ENCODE results near the gene GPC1.
"Not testable (repeated sequence)": the region's sequence is repeated elsewhere in the genome, so short reads cannot be mapped to it uniquely, and the experiment has no call there.

Gene GPC1, protein sequence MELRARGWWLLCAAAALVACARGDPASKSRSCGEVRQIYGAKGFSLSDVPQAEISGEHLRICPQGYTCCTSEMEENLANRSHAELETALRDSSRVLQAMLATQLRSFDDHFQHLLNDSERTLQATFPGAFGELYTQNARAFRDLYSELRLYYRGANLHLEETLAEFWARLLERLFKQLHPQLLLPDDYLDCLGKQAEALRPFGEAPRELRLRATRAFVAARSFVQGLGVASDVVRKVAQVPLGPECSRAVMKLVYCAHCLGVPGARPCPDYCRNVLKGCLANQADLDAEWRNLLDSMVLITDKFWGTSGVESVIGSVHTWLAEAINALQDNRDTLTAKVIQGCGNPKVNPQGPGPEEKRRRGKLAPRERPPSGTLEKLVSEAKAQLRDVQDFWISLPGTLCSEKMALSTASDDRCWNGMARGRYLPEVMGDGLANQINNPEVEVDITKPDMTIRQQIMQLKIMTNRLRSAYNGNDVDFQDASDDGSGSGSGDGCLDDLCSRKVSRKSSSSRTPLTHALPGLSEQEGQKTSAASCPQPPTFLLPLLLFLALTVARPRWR

DNA sequence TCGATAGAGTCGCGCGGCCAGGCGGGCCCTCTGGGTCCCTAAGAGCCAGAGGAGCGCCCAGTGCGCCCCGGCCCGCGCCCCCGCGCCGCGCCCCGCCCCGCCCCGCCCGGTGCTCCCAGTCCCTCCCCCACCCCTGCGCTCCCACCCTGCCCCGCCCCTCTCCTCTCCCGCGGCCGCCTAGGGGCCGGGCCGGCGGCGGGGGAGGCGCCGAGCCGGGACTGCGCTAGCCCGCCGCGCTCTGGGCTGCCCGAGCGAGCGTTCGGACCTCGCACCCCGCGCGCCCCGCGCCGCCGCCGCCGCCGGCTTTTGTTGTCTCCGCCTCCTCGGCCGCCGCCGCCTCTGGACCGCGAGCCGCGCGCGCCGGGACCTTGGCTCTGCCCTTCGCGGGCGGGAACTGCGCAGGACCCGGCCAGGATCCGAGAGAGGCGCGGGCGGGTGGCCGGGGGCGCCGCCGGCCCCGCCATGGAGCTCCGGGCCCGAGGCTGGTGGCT lies at the start of gene GPC1:
Gene GPC1, plus strand, starts transcription at position 207 of the 491 bp plus-strand sequence. Its CDS starts 256 bp downstream, at position 463.
- peak; percentile 23 for DNase-seq

DNA sequence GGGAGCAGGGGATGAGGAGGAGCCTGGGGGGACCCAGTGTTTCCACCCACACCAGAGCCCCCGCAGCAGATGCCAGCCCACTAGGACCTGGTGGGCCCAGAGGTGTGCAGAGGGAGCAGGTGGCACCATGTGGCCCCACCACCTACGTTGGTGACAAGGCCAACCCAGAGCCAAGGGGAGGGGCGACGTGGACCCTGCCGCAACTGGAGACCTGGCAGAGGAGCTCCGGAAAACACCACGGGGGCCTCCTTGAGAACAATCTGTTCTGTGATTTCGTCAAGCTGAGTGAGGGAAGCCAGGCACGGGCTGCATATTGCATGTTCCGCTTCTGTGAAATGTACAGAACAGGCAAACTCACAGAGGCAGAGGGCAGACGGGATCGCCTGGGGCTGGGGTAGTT lies 49.1 kb upstream of the GPC1 start:
- no peak for DNase-seq

DNA sequence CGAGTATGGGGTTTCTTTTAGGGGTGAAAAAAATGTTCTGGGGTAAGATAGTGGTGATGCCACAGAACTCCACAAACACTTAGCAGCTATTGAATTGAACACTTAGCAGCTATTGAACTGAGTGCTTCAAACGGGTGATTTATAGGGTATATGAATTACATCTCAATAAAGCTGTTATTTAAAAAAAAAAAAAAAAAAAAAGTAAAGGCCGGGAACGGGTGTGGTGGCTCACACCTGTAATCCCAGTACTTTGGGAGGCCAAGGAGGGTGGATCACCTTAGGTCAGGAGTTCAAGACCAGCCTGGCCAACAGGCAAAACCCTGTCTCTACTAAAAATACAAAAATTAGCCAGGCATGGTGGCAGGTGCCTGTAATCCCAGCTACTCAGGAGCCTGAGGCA lies 48.7 kb upstream of the GPC1 start:
- DNase-seq, result not testable (repeated sequence)

DNA sequence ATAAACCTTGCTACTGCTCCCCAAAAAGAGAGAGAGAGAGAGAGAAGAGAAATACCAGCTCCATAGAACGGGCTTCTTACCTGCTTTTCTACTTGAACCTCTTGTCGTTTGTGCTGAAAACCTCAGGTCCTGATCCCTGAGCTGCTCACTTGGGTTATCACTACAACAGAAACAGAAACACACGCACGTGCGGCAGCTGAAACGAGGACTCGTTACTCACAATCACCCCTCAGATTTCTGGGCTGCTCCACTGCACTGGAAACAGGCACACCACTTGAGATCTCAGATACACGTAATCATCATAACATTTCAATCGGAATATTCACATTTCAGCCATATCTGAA lies 48.2 kb upstream of the GPC1 start:
- no peak for DNase-seq

DNA sequence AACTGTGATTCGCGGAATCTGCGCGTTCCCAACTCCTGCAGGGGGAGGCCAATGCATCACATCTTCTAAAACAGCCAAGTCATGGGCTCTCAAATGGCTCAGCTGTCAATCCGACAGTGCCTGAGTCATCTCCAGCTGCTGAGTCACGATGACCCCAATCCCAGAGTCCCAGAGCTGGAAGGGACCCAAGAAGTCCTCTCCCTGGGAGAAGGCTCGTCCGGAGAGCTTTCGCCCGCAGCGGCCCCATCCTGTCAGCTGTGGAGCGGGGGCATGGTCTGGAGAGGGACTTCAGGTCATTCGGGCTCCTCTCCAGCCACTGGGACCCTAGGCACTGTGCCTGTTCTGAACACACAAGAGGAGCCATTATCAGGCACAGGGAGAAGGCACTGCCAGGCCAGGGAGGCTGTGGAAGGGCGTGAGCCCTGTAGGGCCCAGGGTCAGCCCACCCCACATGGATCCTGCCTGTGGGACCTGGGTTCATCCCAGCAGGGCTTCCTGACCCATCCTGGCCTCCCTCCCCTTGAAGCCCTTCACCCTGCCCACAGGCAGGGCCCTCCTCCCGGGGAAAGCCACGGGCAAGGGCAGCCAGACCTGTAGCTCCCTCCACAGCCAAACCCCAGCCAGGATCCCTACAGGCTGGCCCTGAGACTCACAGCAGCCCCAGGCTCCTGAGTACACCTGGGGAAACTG lies 47.6 kb upstream of the GPC1 start:
- no peak for DNase-seq

DNA sequence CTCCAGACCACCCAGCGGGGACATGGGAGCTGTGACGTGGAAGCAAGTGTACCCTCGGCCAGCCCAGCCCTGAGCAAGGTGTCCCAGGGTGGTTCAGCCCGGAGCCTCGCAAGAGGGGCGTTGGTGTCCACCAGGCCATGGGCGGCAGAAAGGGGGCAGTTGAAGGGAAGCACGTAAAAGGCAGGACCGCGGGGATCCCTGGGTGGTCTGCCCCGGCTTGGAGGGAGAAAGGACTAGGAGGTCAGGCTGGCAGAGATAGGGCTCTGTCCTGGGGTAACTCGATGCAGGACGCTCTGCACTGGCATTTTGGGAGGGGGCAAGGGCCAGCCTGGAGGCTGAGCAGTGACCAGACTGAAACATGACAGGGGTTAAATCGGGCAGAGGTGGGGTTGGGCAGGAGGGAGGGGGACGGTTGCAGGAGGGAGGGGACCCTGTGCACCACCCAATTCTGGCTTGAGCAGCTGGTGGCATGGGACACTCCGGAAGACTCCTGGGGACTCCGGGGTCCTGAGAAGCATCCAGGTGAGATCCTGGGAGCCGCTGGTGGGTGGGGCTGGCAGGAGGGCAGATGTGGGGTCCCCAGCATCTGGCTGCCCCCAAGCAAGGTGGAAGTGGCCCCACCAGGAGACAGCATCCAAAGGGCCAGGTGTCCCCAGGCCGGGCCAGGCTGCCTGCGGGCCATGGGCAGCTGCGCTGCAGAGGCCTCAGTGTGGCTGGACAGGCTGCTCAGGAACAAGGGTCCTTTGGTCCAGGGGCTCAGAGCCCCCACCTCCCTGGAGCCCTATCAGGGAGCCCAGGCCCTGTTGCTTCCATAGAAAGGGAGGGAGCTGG lies 46.8 kb upstream of the GPC1 start:
- DNase-seq, result no peak

DNA sequence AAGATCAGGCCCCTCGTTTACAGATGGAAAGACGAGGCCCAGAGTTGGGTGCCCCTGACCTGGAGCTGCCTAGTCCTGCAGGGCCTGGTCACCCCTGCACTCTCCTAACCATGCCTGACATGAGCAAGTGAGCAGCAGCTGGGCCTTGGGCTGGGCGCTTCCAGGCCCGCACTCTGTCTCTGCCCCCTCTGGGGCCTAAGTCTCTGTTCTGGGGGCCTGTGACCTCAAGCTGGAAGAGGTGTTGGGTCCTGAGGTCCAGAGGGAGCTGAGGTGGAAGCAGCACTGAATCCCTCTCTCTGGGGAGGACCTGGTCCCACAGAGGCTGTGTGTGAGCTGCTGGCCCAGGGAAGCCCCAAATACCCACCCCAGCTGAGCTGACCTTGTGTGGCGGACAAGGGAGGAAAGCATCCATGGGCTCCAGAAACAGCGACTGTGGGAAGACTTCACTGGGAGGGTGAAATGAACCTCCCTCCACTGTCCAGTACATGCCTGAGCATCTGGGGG lies 46.1 kb upstream of the GPC1 start:
- DNase-seq, result no peak

DNA sequence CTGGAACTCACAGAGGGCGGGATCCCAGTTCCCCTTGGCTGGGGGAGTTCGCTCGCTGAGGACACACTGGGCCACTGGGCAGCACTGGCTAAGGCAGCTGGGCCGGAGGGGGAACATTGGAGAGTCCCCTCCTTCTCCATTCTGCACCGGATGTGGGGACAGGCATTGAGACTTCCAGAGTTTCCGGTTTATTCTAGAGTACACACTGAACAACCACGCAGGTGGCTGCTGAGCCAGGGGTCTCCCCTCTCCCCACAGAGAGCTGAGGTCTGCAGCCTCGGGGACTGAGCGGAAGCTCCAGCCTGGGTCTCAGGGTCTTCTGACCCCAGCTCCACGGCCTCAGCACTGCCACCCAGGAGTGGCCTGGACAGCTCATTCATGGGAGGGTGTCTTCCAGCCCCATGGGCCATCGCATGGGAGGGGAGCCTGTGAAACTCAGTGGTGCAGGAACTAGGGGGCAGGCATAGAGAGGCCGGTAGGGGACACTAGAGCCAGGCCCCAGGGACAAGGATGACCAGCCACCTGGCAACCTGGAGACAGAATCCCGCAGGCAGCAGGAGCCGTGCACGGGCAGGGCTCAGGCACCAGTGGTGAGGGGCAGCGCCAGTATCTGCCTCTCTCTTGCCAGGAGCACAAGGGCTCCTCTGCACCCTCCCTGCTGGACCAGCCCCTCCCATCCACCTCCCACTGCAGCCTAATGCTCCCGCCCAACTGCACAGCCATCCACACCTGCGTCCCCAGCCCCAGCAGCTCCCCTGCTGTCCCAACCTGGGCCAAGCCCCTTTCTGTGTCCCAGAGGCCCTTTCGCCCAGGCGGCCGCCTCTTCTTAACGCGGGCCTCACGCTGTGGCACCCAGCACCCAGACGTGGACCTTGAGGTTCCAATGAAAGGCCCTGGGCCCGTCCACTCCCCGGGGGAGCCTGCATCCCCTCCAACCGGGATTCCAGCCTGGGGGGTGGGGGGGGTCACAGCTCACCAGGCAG lies 45.1 kb upstream of the GPC1 start:
- no peak for DNase-seq

DNA sequence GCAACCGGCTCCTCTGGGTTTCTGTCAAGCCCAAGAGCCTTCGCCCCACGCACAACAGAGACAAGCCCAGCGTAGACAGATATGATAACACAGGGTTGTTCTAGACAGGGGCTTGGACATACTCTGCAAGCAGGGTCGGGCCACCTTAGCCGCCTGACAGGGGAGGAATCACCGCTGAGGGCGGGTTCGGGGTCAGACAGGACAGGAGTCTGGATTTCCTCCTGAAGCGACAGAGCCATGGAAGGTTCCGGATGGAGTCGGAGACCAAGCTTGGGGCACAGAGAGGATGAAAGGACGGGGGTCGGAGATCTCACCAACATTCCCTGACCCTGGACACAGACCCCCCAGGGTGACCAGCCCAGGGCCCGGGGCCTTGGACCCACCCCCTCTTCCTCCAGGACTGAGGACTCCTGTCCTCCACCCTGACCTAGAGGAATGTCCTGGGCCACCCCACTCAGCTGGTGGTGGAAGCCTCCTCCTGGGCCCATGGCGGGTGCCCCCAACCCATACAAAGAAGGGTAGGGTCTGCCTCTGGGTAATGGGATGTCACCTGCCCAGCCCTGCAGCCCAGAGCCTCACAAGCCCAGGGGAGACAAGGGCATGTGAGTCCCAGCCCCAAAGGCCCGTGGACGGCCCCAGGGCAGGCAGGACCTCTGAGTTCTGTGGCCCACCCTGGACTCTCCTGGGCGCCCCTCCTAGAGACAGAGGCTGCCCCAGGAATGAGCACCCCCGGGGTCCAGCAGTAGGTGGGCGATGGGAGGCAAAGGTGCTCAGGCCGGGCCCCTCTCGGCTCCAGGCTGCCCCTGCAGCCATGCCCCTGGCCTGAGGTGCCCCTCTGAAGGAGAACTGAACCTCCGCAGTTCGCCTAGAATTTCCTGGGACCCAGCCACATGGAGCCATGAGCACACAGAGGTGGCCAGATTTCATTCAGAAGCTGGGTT lies 44.1 kb upstream of the GPC1 start:
- no peak for DNase-seq

DNA sequence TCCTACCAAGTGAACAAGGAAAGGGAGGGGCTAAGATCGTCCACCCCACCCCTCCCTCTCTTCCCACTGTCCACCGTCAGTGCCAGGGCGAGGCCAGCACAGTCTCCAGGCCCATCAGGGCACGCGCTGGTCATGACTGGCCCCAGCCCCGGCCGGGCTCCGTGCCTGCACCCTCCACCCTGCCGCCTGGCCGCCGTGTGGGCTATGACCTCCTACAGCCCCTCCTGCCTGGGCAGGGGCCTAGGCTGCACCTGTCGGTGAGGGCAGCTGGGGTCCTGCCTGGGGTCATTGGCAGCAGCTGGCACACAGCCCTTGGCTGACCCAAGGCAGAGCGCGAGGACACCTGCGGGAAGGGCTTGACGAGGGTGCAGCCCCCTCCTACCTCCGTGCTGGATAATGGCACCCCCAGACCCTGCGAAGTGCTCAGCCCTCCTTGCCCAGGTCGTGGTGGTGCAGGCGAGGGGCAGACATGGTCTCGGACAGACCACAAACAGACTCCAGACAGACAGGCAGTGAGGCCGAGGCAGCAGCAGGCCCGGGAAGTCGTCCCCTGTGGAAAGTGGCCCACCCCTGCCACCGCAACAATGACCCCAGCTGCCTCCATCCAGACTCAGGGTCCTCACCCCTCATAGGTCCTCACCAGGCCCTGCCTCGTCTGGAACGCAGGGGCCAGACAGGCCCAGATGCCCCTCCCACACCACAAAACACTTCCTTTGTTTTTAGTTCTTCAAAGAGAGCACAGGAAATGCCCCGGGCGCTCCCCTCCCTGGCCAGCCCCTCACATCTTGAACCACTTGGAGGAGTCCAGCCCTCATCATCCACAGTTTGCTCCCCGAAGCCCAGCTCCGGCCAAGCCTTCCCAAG lies 43.1 kb upstream of the GPC1 start:
- no peak for DNase-seq

DNA sequence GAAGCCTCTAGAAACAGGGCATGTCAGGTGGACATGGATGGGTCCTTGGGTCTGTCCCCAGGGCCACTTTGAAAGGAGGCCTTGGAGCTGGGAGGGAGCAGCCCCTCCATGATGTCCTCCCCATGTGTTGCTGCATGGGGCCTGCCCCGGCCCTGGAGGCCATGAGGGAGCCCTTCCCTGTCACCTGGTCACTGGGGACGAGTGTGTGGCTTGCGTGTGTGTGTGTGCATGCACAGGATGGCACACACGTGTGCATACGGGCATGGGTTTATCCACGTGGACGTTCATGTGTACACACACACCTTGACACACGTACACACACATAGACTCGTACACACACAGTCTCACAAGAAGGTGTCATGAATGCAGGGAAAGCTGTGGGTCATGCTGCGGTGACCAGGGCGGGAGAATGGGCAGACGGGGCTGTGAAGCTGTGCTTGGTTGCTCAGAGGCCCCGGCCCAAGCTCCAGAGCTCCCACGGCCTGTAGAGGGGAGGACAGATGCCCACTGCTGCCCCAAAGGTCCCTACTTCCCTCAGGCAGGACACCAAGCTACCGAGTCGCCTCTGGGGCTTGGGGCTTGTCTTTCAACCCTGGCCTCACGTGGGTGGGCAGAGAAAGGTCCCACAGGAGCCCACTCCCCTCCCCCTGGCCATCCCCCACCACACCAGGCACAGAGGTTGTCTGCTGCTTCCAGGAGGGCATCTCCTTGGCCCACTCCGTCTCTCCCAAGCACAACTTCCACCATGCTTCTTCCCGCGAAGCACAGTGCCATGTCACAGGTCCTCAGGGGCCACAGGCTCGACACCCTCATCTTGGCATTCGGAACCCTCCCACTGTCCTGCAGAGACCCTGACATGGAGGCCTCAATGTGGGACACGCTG lies 42.3 kb upstream of the GPC1 start:
- DNase-seq, result no peak

DNA sequence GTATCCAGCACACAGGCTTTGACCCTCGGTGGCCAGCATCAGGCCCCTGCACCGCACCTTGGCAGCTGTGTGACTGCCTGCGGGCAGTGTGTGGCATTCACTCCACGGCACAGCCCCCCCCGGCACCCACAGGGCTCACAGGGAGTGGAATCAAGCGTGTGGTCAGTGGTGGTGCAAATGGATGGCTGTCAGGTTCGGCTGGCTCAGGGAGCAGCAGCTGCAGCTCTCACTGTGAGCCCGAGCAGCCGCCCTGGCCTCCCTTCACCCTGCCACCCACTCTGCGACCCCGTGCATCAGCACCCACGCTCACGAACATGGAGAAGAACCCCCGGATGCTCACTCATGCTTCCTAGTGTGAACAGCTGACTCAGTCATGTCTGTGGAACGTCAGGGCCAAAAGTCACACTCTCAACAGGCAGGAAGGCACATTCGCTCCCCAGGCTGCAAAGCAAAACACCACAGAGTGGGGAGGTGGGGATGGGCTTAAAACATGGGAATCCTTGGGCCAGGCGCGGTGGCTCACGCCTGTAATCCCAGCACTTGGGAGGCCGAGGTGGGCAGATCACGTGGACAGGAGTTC lies 41.5 kb upstream of the GPC1 start:
- DNase-seq, result no peak

DNA sequence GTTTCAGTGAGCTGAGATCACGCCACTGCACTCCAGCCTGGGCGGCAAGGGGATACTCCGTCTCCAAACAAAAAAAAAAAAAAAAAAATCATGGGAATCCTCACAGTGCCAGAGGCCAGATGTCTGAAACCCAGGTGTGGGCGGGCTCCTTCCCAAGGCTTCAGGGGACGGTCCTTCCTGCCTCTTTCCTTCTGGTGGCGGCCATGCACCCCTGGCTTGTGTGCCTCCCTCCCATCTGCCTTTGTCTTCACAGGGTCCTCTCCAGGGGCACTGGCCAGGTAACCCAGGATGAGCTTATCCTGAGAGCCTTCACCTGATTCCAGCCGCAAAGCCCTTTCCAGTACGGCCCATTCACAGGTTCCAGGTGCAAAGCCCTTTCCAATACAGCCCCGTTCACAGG lies 40.9 kb upstream of the GPC1 start:
- DNase-seq, result no peak

DNA sequence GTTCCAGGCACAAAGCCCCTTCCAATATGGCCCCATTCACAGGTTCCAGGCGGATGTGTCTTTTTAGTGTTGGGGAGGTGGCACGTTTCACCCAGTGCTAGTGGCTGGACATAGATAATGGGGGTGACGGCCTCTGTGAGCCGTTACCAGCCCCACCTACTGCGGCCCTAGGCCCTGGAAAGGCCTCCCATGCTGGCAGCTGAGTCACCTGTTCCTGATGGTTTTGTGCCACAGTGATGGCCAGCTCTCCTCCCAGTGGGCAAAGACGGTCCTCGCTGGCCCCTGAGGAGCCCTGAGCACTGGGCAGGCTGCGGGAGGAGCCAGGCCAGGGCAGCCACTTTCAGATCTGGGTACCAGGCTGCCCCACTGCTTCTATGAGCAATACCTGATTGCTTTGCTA lies 40.0 kb upstream of the GPC1 start:
- DNase-seq, result no peak

DNA sequence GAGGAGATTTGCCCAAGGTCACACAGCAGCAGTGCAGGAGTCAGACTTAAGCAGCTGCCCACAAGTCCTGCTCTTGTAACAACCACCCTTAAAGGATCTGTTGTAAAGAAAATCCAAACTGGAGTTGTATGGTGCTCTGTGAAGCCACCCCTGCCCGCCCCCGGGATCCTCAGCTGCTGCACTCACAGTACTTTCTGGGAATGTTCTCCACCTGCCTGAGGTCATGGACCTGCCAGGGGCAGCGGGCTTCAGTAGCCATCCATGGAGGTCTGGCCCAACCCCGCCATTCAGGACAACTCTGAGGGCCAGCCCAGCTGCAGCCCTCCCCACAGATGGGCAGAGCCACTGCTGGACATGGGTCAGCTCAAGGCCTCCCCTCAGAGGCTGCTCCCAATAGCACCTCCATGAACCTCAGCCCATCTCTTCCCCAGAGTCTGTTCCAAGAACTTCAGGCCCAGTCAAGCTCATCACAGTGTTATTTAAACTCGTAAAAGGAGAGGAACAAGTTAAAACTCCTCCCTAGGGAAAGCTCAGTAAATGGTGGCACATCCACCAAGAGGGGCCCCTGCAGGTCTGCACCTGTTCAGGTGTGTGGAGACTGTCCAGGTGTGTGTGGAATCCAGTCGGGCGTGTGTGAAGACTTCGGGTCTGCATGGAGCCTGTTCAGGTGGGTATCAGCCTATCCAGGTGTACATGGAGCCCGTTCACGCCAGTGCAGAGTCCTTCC lies 39.4 kb upstream of the GPC1 start:
- DNase-seq, result no peak

DNA sequence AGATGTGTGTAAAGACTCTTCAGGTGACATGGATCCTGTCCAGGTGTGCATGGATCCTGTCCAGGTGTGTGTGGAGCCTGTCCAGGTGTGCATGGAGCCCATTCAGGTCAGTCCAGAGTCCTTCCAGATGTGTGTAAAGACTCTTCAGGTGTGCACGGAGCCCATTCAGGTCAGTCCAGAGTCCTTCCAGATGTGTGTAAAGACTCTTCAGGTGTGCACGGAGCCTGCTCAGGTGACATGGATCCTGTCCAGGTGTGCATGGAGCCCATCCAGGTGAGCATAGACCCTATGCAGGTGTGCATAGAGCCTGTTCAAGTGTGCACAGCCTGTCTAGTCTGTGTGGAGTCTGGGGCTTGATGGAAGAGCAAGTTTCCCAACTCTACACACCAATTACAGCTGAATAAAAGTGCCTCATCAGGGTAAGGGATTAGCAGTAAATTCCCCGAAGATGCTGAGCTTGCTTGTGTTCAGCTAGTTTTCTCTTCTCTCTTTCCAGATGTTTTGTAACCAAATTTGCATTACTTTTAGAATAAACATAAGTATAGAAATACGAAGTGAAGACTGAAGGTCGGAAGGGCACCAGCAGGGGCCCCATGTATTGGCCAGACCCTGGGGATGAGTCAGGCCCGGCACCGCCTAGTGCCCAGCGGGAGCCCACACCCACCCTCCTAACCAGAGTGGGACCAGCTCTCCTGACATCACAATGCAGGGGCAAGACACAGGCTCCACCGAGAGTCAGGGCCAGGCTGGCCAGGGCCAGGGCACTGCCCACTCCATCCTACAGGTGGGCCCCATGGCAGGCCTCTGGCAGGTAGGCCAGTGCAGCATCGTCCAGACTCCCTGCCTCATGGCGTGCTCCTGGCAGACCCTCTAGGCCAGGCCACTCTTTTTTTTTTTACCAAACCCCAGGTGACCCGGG lies 38.6 kb upstream of the GPC1 start:
- no peak for DNase-seq
